DND-41 (cell line): Measurements from ENCODE around the gene COX7B2.

Source experiments
- CTCF ChIP-seq: IDR thresholded peaks from 2 replicates; pipeline ENCODE4 v1.5.1; 2012; ENCODE audit warnings: borderline replicate concordance, low read length, moderate library complexity, mild to moderate bottlenecking; ENCODE audit not compliant: poor library complexity, severe bottlenecking; ENCODE audit errors: extremely low read depth
- EZH2 ChIP-seq: IDR thresholded peaks from 3 replicates; pipeline ENCODE4 v1.6.1; 2012; ENCODE audit warnings: borderline replicate concordance, low read depth, mild to moderate bottlenecking, moderate library complexity, low read length, inconsistent platforms; ENCODE audit not compliant: severe bottlenecking

GRCh38 chr4:46817806-46818205 is 91.2 kb downstream of the COX7B2 start:
- TF ChIP-seq CTCF: no peak
- no peak for TF ChIP-seq EZH2
